GM12874 (cell line): ENCODE measurements around the gene CBR1.

Source experiments
- CTCF ChIP-seq: IDR thresholded peaks from 2 replicates; pipeline ENCODE4 v1.5.1; 2011; ENCODE audit warnings: low read depth, mild to moderate bottlenecking, control low read depth, low read length, moderate library complexity; ENCODE audit not compliant: insufficient read depth

CBR1 gene

GRCh38 chr21:36077758-36078157, 7.9 kb downstream of the CBR1 start:
- TF ChIP-seq CTCF, result no peak

GRCh38 chr21:36079010-36079649, 9.3 kb downstream of the CBR1 start:
- TF ChIP-seq CTCF, result no peak

- no peak for TF ChIP-seq CTCF
These were observed 9.8 kb downstream of the CBR1 start for GRCh38 chr21:36079671-36080070.

GRCh38 chr21:36080386-36080785, 10.6 kb downstream of the CBR1 start:
- TF ChIP-seq CTCF, result no peak

GRCh38 chr21:36082237-36082664, 12.4 kb downstream of the CBR1 start:
- no peak for TF ChIP-seq CTCF

- peak; percentile 21; the same call in 1 of the 2 replicates for TF ChIP-seq CTCF
These were observed 17.7 kb downstream of the CBR1 start for GRCh38 chr21:36087362-36088138.

- TF ChIP-seq CTCF, result no peak
These were observed 20.1 kb downstream of the CBR1 start for GRCh38 chr21:36089946-36090345.
